Stimulated activated CD4-positive, alpha-beta T cell treated with anti-CD3 and anti-CD28 coated beads, Interleukin-15, amount 100 ng/mL, for 1 hour (primary cell): ENCODE measurements around the gene CBLB.

ENCODE experiments used
- DNase-seq, 2 donors: peaks; one replicate each; pipeline ENCODE4 v3.0.0-alpha.2; 2020; ENCODE audit warnings: low read depth in 1 of 2, low spot score in 1 of 2

Gene CBLB

DNA sequence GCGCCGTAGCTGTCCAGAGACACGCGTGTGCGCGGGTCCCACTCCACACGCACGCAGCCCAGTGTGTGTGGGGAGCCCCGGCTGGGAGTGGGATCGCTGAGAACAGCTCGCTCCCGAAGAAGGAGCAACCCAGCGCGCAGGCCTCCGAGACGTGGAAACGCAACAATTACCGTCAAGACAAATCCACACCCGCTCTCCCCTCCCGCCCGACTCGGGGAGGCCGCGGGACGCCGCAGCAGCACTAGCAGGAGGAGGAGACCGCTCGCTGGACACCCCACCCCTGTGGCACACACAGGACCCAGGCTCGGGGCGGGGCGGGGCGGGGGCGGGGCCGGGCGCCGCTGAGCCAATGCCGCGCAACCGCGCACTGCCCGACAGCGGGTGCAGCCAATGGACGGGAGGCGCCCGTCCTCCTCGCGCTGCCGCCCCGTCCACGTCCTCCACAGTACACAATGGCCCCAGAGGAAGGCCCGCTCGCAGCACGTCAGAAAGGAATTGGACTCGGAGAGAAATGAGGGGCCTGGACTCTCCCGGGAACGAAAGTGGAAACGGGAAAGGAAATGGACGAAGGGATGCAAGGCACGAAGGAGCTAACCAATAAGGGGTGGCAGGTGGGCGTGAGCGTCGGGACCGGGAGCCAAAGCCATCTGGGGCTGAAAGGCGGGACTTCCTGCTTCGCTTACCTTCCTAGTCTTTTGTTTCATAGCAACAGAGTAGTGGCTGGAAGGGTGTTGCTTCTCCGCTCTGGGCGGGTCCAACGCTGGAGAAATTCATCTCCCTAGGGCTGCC lies at the start of gene CBLB:
TSS of gene CBLB (minus strand) at position 271 of the 789 bp plus-strand sequence. CDS start 1,435 bp downstream, outside the sequence.
- DNase-seq: peak; percentile 62 to 67

GRCh38 chr3:105916767-105917166 lies 48.0 kb upstream of the CBLB start:
- DNase-seq: no peak

DNA sequence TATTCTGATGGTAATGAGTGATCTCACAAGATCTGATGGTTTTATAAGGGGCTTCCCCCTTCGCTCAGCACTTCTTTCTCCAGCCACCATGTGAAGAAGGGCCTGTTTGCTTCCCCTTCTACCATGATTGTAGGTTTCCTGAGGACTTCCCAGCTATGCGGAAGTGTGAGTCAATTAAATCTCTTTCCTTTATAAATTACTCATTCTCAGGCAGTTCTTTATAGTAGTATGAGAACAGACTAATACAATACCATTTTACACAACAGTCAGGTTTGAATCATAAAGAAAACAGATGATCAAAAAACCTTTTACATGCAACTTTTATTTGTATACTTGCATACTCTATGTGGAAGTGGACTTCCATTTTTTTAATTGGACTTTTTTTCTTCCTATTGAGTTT lies 46.7 kb upstream of the CBLB start:
- DNase-seq: no peak

DNA sequence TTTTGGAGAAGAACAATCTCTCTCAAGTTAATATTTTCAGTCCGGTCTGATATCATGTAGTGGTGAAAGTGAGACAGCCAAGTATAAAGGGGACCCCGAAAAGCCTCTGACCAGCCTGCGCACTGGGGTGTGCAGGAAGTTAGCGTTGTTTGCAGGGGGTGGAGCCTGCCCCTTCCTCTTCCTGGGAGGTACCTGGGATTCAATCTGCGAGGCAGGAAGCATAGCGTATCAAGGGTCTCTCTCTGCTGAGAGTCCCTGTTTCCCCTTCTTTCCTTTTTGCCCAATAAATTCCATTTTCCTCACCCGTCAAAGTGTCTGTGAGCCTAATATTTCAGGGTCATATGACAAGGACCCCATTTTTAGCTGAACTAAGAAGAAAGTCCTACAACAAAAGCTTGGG lies 44.8 kb upstream of the CBLB start:
- DNase-seq: no peak

DNA sequence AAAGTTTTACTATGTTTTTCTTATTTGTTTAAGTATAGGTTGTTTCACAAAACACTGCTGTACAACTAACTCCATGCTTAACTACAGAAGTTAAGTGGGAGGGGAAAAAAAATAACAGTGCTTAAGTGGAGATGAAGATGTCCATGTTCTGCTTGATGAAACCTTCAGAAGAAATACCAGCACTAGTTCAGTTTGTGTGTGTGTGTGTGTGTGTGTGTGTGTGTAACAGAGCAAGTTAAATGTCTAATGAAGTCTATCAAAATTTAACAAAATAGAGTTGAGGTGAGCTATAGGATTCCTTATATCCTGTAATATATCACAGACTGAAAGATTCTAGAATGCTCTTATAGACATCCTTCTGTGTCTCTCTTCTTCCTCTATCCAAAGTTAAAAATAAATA lies 44.1 kb upstream of the CBLB start:
- no peak for DNase-seq

GRCh38 chr3:105911496-105911895 lies 42.7 kb upstream of the CBLB start:
- DNase-seq: no peak

DNA sequence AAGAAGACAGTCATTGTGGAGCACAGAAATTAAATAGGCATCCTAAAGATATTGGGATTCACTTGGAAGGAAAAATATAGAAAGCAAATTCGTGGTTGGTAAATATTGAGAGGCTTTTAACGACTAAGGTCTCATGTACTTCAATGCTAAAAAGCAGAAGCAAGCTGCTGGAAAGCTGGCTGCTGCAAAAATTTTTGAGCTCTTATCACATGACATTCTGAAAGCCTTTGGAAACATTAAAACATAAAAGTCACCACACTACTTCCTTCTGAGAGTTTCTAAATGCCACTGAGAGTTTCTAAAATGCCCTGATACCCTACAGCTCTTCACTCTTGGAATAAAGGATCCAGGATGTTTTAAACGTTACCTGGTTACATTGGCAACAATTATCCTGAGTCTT lies 39.0 kb upstream of the CBLB start:
- DNase-seq: no peak

GRCh38 chr3:105906836-105907235 lies 38.0 kb upstream of the CBLB start:
- no peak for DNase-seq

DNA sequence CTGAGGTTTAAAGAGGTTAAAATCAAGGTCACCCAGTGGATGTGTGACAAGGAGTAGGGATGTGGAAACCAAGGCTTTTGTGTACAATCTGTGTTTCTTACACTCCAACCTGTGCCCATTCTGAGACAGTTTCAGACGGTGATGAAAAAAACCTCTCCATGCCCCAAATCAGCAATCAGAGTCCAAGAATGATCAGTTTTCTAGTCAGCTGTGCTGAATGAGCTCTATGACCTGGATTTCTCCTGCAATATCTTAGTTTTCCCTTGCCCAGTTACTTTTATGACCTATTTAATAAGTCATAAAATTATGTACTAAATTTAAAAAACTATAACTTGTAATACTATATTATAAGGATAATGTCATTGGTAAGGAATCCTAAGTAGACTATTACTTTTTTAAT lies 37.5 kb upstream of the CBLB start:
- DNase-seq: no peak

GRCh38 chr3:105905328-105905727 lies 36.5 kb upstream of the CBLB start:
- no peak for DNase-seq

DNA sequence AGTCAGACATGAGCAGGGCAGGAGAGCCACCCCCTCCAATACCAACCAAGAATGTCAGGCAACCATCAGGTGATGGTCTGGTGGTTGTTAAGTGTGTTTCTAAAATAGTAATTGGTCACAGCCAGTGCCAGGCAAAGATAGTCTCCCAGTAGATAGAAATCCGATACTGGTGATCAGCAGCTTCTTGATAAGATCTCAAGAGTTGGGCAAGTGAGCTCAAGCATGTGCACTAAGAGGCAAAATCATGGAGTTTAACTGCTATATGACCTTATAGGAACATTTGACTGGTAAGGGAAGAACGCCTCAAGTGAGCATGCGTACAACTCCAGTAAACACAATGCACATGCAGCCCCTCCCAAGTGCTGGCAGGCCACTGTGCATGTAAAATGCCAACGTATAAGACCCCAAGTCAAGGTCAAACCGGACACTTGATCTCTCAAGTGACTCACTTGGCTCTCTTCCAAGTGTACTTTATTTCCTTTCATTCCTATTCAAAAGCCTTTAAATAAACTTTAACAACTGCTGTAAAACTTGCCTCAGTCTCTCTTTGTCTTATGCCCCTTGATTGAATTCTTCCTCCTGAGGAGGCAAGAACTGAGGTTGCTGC lies 36.0 kb upstream of the CBLB start:
- DNase-seq: no peak

DNA sequence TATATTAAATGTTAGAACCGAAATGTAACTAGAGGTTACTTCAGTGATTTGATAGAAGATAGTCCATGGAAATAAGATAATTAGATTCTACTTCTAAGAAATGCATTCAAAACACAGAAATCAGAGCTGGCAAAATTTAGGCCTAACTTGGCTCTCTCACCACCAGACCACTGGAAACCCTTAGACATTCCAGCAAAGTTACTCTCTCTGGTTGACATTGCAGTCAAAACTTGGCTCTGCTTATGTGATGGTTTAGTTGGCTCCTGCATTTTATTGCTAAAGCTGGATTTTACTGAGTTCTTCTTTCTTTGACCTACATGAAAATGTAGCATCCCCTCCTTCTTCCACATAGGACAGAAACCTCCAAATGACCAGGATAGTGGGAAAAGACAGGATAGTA lies 35.4 kb upstream of the CBLB start:
- no peak for DNase-seq

GRCh38 chr3:105899516-105899915 lies 30.7 kb upstream of the CBLB start:
- DNase-seq: no peak

GRCh38 chr3:105891101-105891500 lies 22.3 kb upstream of the CBLB start:
- DNase-seq: no peak

DNA sequence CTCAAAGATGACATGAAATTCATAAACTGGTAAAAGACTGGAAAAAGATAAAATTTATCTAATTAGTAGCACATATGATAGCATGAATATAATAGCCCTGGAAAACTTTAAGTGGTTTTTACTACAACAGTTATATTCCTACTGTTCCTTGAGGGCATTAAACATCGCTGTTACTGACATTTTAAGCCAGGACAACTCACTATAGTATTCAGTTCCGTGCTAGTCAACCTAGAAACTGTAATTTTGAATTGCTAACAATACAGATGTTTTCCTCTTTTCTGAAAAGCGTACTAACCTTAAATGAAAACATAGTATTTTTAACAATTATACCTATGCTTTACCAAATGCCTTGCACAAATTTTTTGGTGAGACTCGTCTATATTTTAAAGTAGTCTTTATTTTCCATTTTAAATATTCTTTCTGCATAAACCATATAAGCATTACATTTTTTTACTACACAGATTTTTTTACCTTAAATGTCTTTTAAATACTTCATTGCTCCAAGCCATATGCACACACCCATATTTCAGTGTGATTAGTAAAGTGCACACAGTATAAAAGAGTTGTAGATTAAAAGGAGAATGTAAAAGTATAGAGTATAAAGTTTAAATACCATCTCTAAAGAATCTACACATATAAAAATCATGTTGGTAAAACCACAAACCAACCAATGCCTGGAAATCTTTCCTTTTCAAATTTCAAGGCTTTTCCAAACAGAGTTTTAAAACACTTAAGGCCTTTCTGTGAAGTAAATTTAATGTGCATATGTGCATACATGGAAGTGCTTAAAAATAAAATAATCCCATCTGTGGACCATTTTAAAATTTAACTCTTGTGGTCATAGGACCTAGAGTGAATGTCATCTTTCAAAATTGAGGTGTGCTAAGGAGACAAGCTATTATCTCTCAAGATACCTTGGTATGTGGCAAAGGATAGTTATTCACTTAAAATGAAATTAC lies 20.1 kb upstream of the CBLB start:
- no peak for DNase-seq

DNA sequence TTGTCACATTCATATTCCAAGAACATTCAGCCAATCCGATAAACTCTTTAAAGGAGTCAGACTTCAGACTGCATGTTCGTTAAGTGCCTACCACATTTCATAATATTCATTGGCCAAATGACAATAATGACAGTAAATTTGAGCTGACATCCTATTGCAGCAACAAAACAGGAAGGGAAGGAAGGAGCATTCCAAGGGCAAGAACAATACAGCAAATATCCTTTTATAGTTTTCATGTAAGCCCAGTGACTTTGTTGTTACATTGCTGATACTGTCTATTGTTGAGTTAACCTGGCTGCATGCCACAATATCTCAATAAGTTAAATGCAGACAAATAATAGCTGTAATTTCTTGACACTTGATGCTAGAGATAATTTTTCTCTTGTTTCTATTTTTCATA lies 16.4 kb upstream of the CBLB start:
- DNase-seq: no peak

DNA sequence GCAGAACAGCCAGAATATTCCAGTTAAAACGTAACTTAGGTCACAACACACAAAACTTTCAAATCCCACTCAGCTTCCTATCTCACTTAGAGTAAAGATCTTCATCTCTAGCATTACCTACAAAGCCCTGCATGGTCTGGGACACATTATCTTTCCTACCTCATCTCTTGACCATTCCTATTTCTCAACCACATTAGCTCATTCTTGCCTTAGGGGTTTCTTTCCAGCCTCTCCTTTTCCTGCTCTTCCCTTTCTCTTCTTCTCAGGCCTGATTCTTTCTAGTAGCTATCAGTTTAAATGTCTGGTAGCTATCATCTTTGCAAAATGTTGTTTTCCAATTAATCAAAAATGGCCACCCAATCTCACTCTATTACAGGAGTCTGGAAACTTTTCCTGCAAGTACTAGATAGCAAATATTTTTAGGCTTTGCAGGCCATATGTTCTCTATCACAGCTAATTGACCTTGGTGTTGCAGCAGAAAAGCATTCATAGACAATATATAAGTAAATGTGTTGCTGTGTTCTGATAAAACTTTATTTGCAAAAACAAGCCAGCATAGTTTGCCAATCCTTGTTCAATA lies 15.1 kb upstream of the CBLB start:
- DNase-seq: no peak

DNA sequence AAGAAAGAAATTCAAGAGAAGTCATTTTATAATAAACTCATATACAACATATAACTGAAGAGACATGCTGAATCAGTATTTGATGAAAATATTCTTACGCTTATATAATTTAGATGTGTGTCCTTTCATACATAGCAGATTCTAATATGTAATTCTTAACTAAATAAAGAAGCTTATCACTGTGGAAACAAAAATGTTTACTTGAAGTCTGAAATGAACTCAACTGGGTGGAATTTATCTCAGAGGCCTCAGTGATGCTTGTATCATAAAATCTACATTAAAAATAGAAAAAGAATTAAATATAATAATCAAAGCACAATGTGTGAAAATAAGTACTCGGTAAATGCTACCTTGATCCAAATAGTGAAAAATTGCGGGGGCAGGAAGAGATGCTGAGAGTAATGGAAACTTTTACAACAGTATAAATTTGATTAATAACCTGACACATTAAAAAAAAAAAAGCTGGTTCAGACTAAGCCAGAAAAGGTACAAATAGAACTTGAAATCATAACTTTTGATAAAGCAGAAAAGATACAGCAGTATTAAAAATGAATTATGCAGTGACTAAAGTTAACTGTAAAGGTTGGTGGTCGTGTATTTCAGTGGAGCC lies 12.0 kb upstream of the CBLB start:
- no peak for DNase-seq

- DNase-seq: no peak
Measured at GRCh38 chr3:105878061-105878460, 9.2 kb upstream of the CBLB start.

DNA sequence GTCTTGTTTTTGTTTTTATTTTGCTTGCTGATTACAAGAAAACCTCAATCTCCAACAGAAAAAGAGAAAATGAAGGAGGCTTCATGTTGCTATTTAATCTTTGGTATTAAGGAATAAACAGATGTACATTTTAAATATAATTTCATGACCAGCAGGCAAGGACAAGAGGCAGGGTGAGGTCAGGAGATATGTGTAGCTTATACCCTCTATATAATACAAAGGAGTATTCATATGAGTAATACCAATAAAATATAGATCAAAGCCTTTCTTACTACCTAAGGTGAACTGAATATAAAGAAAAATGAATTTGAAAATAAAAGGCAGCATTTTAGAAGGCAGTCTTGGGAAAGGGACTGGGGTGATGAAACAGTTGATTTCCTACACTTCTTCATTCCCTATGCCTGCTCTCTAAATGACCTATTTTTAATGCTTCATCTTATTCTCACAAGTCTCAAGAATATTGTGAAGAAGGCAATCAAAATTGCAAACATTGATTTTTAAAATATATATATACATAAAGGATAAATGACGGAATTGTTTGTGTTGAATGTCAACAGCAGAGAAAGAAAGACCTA lies 8.6 kb upstream of the CBLB start:
- DNase-seq: no peak
